Peyer's patch (tissue), 4 donors: ENCODE results near the gene SLC39A8.

Experiments used
- POLR2A ChIP-seq, 2 donors: fragments of 450-650 bp; IDR thresholded peaks; one replicate each; pipeline ENCODE4 v1.5.1; 2017; ENCODE audit warnings: antibody characterized with exemption in 2 of 2, mild to moderate bottlenecking in 2 of 2, moderate library complexity in 2 of 2
- TF ChIP-seq, protein P1 (sequence below), 6 experiments: fragments of 450-650 bp in 4 of 6; fragments of 200-600 bp in 2 of 6; sonication (generic) in 1 of 6; IDR thresholded peaks; one replicate each; pipeline ENCODE4 v1.5.1; 2017 to 2019; ENCODE audit warnings: antibody characterized with exemption in 6 of 6, mild to moderate bottlenecking in 3 of 6, moderate library complexity in 1 of 6

DNA sequence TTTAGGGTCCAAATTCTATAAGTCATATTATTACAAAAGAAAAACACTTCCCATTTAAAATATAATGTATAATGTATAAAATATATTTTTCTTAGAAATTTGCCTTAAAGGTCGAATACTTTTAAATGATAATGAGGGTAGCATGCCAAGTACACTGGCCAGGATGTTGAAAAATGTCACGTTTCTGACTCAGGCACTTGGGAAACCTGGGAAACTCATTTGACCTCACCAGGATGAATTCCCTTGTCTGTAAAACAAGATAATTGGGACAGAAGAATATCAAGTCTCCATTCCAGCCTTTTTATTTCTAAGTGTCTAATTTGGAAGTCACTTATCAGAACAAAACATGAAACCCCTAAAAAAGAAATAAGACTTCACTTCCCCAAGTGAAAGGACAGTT is 3.4 kb upstream of the SLC39A8 start:
- TF ChIP-seq, protein P1, sequence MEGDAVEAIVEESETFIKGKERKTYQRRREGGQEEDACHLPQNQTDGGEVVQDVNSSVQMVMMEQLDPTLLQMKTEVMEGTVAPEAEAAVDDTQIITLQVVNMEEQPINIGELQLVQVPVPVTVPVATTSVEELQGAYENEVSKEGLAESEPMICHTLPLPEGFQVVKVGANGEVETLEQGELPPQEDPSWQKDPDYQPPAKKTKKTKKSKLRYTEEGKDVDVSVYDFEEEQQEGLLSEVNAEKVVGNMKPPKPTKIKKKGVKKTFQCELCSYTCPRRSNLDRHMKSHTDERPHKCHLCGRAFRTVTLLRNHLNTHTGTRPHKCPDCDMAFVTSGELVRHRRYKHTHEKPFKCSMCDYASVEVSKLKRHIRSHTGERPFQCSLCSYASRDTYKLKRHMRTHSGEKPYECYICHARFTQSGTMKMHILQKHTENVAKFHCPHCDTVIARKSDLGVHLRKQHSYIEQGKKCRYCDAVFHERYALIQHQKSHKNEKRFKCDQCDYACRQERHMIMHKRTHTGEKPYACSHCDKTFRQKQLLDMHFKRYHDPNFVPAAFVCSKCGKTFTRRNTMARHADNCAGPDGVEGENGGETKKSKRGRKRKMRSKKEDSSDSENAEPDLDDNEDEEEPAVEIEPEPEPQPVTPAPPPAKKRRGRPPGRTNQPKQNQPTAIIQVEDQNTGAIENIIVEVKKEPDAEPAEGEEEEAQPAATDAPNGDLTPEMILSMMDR (IDR thresholded peaks at IDR 0.05) = no peak
- no peak for TF ChIP-seq POLR2A (IDR thresholded peaks at IDR 0.05)
